ENCODE data around the gene SLC44A5. TPM values are rescaled to one million over a fixed set of nuclear protein-coding genes. Genes with fewer than 3 reads are reported as not detected.

Gene SLC44A5
- total RNA-seq, 4 donors from 2014 or later, result 1.1 to 17.7 (median 5.8) TPM

- 93% methylated on average over 2 of the region's 2 CpGs for WGBS
- H3K4me3 ChIP-seq, result no peak overlapping the region
- peaks cover 3% of the 10 kb centered on the region for H3K9me3 ChIP-seq
- H3K4me1 ChIP-seq, result no peaks in the 10 kb centered on the region
- no peak overlapping the region for H3K27ac ChIP-seq
- H3K36me3 ChIP-seq, result no peaks in the 10 kb centered on the region
- no peaks in the 10 kb centered on the region for H3K27me3 ChIP-seq
- TF ChIP-seq CTCF (IDR thresholded peaks at IDR 0.05) (no peak), EP300 (IDR thresholded peaks at IDR 0.05) (no peak)
- DNase-seq (ENCODE audit: low spot score in 2 of 2), result no peak
These were observed 56.7 kb downstream of the SLC44A5 start for GRCh38 chr1:75554181-75554580.

DNA sequence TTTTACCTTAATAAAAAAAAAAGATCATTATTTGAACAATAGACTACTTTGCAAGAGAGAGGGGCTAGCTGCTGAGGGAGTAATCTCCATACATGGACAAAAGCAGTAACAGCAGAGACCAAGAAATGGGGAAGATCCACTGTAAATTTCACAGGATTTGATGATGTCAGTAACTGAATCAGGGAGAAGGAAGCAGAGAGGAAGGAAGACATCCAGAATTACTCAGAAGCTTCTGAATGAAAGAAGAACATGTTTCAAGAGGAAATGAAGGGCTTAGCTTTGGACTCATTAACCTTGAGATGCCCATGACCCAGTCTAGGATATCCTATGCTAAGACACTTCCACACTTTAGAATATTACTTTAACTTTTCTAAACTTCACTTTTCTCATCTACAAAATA is 60.4 kb downstream of the SLC44A5 start:
- no peak overlapping the region for H3K27ac ChIP-seq
- peaks cover 3% of the 10 kb centered on the region for H3K9me3 ChIP-seq
- H3K27me3 ChIP-seq, result no peaks in the 10 kb centered on the region
- no peak overlapping the region for H3K4me3 ChIP-seq
- TF ChIP-seq EP300 (IDR thresholded peaks at IDR 0.05) (no peak), CTCF (IDR thresholded peaks at IDR 0.05) (no peak), POLR2AphosphoS5 (IDR thresholded peaks at IDR 0.05) (no peak), POLR2A (IDR thresholded peaks at IDR 0.05) (no peak)
- DNase-seq (ENCODE audit: low spot score in 2 of 2), result no peak
- no peaks in the 10 kb centered on the region for H3K36me3 ChIP-seq
- H3K4me1 ChIP-seq, result no peaks in the 10 kb centered on the region

GRCh38 chr1:75548721-75549480 is 62.0 kb downstream of the SLC44A5 start:
- H3K4me3 ChIP-seq, result no peak overlapping the region
- 81% methylated on average over 3 of the region's 3 CpGs for WGBS
- H3K9me3 ChIP-seq, result peaks cover 3% of the 10 kb centered on the region
- no peaks in the 10 kb centered on the region for H3K27me3 ChIP-seq
- no peak for TF ChIP-seq EP300 (IDR thresholded peaks at IDR 0.05)
- no peak for TF ChIP-seq CTCF (IDR thresholded peaks at IDR 0.05)
- TF ChIP-seq POLR2AphosphoS5 (IDR thresholded peaks at IDR 0.05), result no peak
- TF ChIP-seq POLR2A (IDR thresholded peaks at IDR 0.05), result no peak
- H3K27ac ChIP-seq, result no peak overlapping the region
- DNase-seq (ENCODE audit: low spot score in 2 of 2), result no peak
- H3K36me3 ChIP-seq, result no peaks in the 10 kb centered on the region
- H3K4me1 ChIP-seq, result no peaks in the 10 kb centered on the region

DNA sequence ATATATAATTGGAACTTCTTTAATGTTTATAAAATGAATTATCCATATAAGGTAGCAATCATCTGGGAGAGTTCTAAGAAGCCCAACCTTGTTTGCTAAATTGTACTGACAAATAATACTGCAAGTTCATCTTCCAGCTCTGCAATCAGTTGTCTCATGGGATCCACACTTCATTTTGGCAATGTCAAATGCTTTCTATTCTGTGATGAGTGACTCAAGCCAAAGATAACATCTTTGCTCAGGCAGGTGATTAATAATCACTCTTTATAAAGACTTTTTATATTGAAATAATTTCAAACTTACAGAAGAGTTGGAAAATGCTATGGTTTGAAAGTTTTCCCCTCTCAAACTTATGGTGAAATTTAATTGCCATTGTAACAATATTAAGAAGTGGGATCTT is 67.2 kb downstream of the SLC44A5 start:
- no peak for TF ChIP-seq CTCF (IDR thresholded peaks at IDR 0.05)
- no peak for TF ChIP-seq POLR2A (IDR thresholded peaks at IDR 0.05)
- no peak for TF ChIP-seq POLR2AphosphoS5 (IDR thresholded peaks at IDR 0.05)
- no peak for TF ChIP-seq EP300 (IDR thresholded peaks at IDR 0.05)
- H3K27me3 ChIP-seq, result no peaks in the 10 kb centered on the region
- H3K9me3 ChIP-seq, result no peaks in the 10 kb centered on the region
- no peaks in the 10 kb centered on the region for H3K4me1 ChIP-seq
- DNase-seq (ENCODE audit: low spot score in 2 of 2), result no peak
- no peak overlapping the region for H3K4me3 ChIP-seq
- H3K36me3 ChIP-seq, result no peaks in the 10 kb centered on the region
- no peak overlapping the region for H3K27ac ChIP-seq

DNA sequence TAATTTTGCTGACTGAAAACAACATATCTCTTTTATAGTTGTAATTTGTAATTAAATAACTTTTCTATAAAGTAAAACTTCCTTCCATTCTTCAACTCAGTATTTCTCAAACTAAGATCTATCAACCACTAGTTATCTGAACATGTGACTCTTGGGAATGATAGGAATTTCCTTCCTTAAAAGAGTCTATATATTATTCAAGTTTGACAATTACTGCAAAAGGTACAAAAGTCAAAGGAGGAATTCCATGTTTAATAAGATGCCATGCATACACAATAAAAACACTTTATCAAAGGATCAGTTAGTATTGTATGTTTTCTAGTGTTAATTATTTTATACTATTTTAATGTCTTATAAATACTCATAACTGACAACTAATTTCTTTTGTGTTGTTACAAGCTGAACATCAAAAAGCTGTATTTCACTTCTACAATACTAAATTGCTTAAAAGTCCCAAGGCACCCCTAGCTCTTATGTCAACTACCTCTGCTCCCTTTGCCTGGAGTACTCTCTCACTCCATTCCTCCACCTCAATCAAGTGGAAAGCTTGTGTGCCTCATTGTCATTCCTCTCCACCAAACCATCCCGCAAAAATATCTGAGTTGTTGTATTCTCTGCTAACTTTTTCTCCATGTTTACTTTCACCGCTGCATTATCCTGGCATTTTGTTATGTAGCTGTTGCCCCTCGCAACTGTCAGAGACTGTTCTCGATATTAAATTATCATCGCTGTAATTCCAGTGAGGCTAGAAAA is 67.9 kb downstream of the SLC44A5 start:
- WGBS, result 85% methylated on average over 5 of the region's 5 CpGs
- no peak for DNase-seq (ENCODE audit: low spot score in 2 of 2)
- no peaks in the 10 kb centered on the region for H3K9me3 ChIP-seq
- TF ChIP-seq POLR2AphosphoS5 (IDR thresholded peaks at IDR 0.05) (no peak), EP300 (IDR thresholded peaks at IDR 0.05) (no peak), CTCF (IDR thresholded peaks at IDR 0.05) (no peak), POLR2A (IDR thresholded peaks at IDR 0.05) (no peak)
- no peaks in the 10 kb centered on the region for H3K27me3 ChIP-seq
- no peak overlapping the region for H3K4me3 ChIP-seq
- H3K27ac ChIP-seq, result no peak overlapping the region
- no peaks in the 10 kb centered on the region for H3K4me1 ChIP-seq
- no peaks in the 10 kb centered on the region for H3K36me3 ChIP-seq

Measured in suprapubic skin (tissue), 4 donors.